ENCODE results near the gene HCAR1.
"Not testable (repeated sequence)": the region's sequence is repeated elsewhere in the genome, so short reads cannot be mapped to it uniquely, and the experiment has no call there.

- TF ChIP-seq CTCF, POLR2A (IDR thresholded peaks at IDR 0.05): not testable (repeated sequence)
Measured at GRCh38 chr12:122709287-122709686, 21.4 kb downstream of the HCAR1 start.
